ENCODE data around the gene LYZL1.
A peak's percentile ranks its signal among the peaks of the same experiment; 100 is the strongest.
"Not testable (repeated sequence)": the region's sequence is repeated elsewhere in the genome, so short reads cannot be mapped to it uniquely, and the experiment has no call there.

The LYZL1 gene

GRCh38 chr10:29288906-29289305 lies at the start of gene LYZL1:
Gene LYZL1 (plus strand): TSS chr10:29289070. CDS start chr10:29291868, 2,798 bp downstream.
- not testable (repeated sequence) for DNase-seq (ENCODE audit: low read depth in 2 of 2)

GRCh38 chr10:29239569-29240472 lies 49.0 kb upstream of the LYZL1 start:
- DNase-seq (ENCODE audit: low read depth in 2 of 2) = no peak

- DNase-seq (ENCODE audit: low read depth in 2 of 2) = no peak
Observed at GRCh38 chr10:29240986-29241660, 47.7 kb upstream of the LYZL1 start.

GRCh38 chr10:29241925-29242324 lies 46.9 kb upstream of the LYZL1 start:
- no peak for DNase-seq (ENCODE audit: low read depth in 2 of 2)

- no peak for DNase-seq (ENCODE audit: low read depth in 2 of 2)
Observed at GRCh38 chr10:29243066-29243465, 45.8 kb upstream of the LYZL1 start.

- no peak for DNase-seq (ENCODE audit: low read depth in 2 of 2)
Observed at GRCh38 chr10:29243750-29244149, 45.1 kb upstream of the LYZL1 start.

GRCh38 chr10:29244978-29245377 lies 43.9 kb upstream of the LYZL1 start:
- no peak for DNase-seq (ENCODE audit: low read depth in 2 of 2)

- DNase-seq (ENCODE audit: low read depth in 2 of 2) = no peak
Observed at GRCh38 chr10:29245476-29245875, 43.4 kb upstream of the LYZL1 start.

GRCh38 chr10:29246449-29246848 lies 42.4 kb upstream of the LYZL1 start:
- DNase-seq (ENCODE audit: low read depth in 2 of 2) = no peak

- DNase-seq (ENCODE audit: low read depth in 2 of 2) = no peak
Observed at GRCh38 chr10:29248158-29248557, 40.7 kb upstream of the LYZL1 start.

GRCh38 chr10:29249018-29249417 lies 39.9 kb upstream of the LYZL1 start:
- no peak for DNase-seq (ENCODE audit: low read depth in 2 of 2)

GRCh38 chr10:29250066-29250465 lies 38.8 kb upstream of the LYZL1 start:
- DNase-seq (ENCODE audit: low read depth in 2 of 2) = no peak

GRCh38 chr10:29252811-29253689 lies 35.8 kb upstream of the LYZL1 start:
- DNase-seq (ENCODE audit: low read depth in 2 of 2) = no peak

GRCh38 chr10:29253690-29254029 lies 35.2 kb upstream of the LYZL1 start:
- no peak for DNase-seq (ENCODE audit: low read depth in 2 of 2)

- DNase-seq (ENCODE audit: low read depth in 2 of 2) = peak; percentile 29 to 34
Observed at GRCh38 chr10:29254123-29255046, 34.5 kb upstream of the LYZL1 start.

- DNase-seq (ENCODE audit: low read depth in 2 of 2) = no peak
Observed at GRCh38 chr10:29255104-29255503, 33.8 kb upstream of the LYZL1 start.

GRCh38 chr10:29256019-29256418 lies 32.9 kb upstream of the LYZL1 start:
- no peak for DNase-seq (ENCODE audit: low read depth in 2 of 2)

- DNase-seq (ENCODE audit: low read depth in 2 of 2) = no peak
Observed at GRCh38 chr10:29256586-29256985, 32.3 kb upstream of the LYZL1 start.

GRCh38 chr10:29257106-29257783 lies 31.6 kb upstream of the LYZL1 start:
- DNase-seq (ENCODE audit: low read depth in 2 of 2) = peak; percentile 53 to 65

- no peak for DNase-seq (ENCODE audit: low read depth in 2 of 2)
Observed at GRCh38 chr10:29257784-29258135, 31.1 kb upstream of the LYZL1 start.

GRCh38 chr10:29259498-29259897 lies 29.4 kb upstream of the LYZL1 start:
- DNase-seq (ENCODE audit: low read depth in 2 of 2) = no peak
